Hepatocyte (in vitro differentiated cells): Measurements from ENCODE around the gene KBTBD2.

ENCODE experiments used
- CTCF ChIP-seq: fragments of 200-600 bp; sonication (generic); IDR thresholded peaks from 2 replicates; pipeline ENCODE4 v1.5.1; 2016; ENCODE audit warnings: antibody characterized with exemption, mild to moderate bottlenecking; ENCODE audit not compliant: poor library complexity
- EZH2 ChIP-seq: fragments of 200-600 bp; sonication (generic); IDR thresholded peaks from 2 replicates; pipeline ENCODE4 v1.6.1; 2016; ENCODE audit warnings: antibody characterized with exemption, mild to moderate bottlenecking, borderline replicate concordance

- TF ChIP-seq CTCF: no peak
- no peak for TF ChIP-seq EZH2
Observed at GRCh38 chr7:32900433-32900995, 9.0 kb upstream of the KBTBD2 start.
